HuH-7.5 (cell line): ENCODE measurements around the gene DAB1.

Source experiments
- DNase-seq: peaks from one replicate; pipeline ENCODE4 v3.0.0; 2011; ENCODE audit warnings: low spot score

Gene DAB1

DNA sequence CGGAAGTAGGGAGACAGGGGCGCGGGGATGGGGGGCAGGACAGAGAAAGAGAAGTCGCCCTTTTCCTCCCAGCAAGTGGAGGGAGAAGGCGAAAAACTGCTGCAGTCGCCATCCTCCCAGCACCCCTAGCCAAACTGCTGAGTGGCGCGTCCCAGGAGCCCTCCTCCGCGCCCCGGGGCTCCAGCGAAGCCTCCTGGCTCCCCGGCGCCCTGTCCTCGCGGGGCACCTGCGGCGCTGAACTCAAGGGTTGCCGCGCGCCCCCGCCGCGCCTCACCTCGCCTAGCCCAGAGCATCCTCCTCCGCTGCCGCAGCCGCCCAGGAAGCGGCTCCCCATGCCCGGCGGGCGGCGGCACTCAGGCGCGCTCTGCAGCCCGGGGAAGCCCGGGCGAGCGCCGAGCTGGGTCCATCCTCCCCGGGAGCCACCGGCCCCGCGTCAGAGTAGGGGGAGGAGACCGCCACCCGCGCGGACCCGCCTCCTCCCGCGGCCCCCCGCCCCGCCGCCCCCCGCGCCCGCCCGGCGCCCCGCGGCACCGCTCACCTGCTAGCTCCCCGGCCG lies at the start of gene DAB1:
TSS of gene DAB1 (minus strand) at position 405 of the 556 bp plus-strand sequence. CDS start 133,030 bp downstream, outside the sequence.
- DNase-seq: peak; percentile 46

DNA sequence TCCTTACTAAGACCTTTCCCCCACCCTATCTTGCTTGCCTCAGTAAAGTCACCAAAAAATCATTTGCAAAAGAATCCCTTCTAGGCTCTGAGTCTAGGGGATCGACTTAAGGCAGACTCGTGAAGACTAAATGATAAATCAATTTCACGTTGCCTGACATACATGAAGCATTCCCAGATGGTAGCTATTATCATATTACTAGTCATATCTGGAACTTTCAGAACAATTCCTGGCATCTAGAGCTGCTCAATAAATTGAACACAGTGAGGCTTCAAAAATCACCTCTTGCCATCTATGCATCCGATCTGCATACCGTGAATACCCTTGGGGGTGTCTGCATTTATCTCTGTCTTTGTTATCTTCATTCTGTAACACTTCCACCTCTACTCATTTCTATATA lies 49.6 kb upstream of the DAB1 start:
- no peak for DNase-seq

DNA sequence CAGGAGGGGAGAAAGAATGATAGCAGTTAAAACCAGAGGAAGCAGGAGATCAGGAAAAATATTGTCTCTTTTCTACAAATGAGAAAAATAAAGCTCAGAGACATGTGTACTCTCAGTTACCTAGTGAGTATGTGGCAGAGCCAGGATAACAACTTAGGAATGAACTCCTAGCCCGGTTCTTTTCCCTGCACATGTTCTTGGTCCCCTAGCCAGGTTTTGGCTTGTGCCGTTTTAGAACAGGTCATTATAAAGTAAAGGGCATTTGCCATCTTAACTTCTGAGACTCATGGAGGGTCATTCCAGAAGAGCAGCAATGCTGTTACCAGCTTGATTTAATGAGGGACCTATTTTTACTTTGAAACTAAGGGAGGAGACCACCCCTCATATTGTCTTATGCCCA lies 48.1 kb upstream of the DAB1 start:
- no peak for DNase-seq

DNA sequence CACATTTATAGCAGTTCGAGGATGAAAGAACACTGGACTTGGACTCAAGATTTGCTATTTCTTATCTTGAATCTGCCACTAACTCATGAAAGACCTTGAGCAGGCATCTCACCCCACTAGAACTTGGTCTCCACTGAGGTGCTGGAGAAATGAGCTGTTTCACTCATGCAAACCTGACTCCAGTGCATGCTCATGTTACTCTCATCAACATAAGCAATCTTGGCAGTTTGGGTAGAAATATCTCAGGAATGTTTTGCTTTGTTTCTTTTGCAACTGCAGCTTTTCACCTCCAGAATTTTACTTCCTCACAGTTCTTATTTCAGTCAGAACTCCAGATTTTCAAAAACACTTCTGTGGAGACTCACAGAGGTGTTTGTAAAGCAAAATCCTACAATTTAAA lies 46.2 kb upstream of the DAB1 start:
- no peak for DNase-seq

DNA sequence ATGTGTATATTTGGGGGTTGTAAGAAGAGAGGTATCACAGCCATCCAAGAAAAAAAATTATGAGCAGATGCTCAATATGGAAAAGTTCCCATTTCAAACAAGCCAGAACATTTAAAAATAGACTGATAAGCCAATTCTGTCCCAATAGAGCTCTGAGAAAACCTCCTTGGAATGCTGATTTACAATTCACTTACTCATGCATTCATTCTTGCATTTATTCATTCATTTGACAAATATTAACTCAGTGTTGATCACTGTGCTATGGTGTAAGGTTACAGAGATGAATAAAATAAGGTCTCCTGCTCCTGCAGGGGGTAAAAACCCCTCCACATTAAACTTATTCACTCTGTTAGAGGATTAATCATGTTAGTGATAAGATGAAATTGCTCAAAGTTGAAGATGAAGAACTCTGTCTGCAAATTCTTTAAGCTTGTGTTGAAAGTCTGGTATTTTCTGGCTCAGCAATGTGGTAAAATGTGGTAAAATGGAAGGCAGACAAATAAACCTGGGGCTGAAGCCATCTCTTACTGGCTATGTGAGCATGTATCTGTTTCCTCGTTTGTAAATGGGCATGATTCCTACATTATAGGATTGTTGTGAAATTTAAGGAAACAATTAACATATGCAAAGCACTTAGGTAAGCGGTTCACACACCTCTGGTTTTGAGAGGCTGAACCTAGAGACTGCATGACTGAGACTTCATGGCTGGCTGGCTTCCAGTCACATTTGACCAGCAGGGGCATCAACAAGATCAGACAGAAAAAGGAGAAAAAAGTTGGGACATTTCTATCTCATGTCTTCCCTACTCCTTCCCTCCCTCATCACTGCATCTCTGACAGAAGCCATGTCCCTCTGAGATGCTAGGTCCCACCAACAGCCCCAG lies 45.0 kb upstream of the DAB1 start:
- DNase-seq: no peak

DNA sequence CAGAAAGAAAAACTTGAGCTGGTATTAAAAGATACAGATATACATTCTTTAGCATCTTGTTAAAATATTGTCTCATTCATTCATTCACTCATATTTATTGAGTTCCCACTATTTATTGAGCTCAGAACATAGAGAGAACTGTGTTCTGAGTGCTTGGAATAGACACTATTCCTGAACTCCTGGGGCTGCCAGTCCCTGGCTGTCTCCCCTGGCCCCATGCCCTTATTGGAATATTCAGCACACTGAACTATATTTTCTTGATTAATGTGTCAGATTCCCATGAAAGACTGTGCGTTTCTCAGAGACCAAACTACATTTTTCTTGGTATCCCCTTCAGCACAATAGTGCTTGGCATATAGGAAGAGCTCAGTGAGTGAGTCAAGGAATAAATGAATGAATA lies 44.0 kb upstream of the DAB1 start:
- DNase-seq: no peak

DNA sequence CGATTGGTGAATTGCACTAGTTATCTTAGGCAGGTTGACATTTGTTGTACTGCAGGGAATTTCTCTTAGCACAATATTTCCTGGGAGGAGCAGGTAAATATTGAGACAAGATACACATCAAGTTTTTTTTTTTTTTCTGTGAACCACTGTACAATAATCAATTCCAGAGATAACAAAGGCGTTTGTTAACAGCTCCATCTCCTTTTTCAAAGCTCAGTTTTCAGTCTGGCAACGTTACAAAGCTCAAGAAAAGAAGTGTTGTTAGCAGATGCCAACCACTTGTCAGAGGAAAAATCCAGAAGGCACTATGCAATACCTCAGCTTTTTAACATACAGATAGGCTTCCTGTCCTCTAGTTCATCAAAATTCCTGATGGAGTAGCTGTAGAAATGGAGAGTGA lies 40.9 kb upstream of the DAB1 start:
- no peak for DNase-seq

DNA sequence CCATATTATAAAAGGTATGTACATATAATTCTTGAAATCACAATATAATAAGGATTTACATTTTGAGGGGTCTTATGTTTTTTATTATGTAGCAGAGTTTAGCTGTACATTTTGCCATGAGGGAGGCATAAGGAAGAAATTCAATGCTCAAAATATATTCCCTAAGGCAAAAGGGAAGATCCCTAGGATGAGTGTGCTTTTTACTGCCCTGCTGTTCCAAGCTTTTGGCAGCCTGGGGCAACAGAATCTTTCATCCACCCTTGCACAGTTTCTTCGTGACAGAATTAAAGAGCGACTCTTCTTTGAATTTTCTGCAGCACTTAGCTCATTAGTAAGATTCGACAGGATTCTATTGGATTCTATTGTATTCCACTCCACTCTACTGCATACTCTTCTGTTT lies 39.5 kb upstream of the DAB1 start:
- DNase-seq: no peak

DNA sequence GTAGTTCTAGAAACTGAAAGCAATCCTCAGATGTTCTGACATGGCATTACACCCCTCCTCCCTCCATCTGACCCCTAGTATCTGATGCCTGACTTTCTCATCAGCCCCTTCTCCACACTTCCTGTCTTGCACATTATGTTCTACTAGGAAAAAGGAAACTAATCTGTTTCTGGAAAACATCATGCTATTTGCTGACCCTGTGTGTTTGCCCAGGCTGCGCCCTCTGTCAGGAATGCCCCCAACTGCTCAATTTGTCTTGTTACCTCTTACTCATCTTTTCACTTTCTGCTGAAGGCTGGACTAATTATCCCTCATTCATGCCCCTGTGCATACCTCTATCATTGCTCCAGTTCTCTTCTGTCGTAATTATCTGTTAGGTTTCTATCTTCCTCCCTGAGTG lies 37.5 kb upstream of the DAB1 start:
- DNase-seq: no peak

DNA sequence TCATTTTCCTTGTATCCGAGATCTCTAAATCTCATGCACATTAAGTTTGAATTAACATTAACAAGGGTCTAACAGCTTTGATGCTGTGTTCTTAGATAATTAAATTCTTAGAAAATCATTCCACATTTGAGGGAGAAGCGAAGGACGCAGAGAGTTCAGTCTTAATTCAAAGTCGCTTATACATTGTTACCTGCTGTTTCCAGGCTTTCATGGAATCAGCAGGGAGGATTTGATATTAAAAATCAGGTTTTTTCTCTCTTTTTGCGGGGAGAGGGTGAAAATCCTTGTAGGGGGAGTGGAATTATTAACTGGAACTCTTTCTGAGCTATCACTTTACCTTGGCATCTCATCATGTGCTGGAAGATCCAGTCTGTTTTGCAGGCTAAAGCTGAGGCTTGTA lies 27.7 kb upstream of the DAB1 start:
- DNase-seq: no peak

DNA sequence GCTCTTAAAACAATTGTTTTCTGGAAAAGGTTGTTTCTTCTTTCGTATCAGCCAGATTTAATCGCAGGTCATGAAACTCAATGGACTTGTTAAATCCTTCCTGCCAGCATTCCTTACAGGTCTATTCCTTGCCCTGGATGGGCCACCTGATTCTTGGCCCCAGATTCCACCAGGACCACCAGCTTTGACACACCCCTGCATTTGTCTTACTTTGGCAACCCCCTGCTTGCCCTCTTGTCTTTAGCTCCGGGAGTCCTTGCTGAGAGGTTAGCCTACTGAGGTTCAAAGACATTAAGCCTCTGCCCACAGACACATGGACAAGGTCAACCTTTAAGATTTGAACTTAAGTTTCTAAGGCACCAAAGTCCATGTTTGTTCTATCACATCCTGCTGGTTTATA lies 27.1 kb upstream of the DAB1 start:
- DNase-seq: no peak

DNA sequence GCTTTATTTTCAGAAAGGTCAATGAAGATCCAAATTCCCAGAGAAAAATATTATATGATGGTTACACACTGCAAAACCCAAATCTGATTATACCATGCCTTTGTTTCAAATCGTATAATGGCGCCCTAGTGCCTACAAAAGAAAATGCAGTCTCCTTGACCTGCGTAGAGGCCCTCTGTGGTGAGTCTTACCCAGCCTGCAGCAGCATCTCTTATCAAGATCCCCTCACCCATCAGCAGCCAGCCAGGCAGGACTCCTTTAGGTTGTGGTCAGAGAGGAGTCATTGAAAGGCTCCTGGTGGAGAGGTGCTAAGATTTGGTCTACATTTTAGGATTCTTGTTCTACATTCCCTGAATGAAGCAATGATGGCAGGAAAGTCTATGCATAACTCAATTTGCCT lies 23.7 kb upstream of the DAB1 start:
- DNase-seq: no peak

DNA sequence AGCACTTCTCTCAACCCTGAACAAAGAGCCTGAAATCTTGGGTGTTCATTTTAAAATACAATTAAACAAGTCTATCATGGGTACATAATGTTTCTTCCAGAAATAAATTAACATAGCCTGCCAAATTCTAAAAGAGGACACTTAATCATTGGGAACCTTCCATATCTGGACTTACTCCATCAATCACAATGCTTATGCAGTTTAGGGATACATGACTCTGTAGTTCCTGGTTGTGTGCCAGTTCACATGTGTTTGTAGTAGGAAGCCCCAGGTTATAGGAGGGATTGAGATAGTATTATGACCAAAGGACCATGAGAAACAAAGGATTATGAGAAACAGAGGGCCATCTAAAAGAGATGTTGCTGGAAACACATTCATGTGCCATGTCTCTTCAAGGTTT lies 19.1 kb upstream of the DAB1 start:
- no peak for DNase-seq

DNA sequence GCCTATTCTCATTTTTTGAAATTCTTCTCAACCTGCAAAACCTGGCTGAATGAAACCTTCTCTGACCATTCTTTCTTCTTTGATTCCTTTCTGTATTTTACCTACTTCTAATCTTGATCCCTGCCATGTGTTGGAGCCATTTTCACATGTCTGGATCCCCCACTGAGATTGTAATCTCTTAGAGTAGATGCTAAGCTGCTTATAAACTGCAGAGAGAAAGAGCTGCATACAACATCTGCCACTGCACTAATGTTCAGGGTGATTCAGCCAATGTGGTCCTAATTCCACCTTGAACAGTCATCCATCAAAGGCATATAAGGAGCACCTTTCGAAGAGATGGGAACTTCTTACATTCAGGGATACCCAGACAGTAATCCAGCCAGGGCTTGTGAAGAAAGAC lies 16.2 kb upstream of the DAB1 start:
- no peak for DNase-seq

DNA sequence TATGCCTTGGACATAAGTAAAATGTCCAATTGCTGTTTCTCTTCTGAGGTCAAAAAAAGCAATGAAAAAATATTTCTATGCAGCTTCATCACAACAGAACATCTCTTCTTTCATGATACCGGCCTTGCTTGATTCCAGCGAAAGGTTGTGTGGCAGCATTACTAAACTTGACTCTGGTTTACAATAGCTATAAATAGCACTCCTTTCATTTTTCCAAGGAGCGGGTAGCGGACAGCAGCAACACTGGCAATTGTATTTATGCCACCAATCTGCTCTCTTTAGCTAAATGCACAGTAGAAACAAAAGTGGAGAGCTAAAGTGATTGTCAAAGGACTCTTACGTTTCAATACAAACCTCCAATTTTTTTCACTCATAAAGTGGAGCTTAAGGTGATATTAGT lies 7.5 kb upstream of the DAB1 start:
- DNase-seq: no peak

DNA sequence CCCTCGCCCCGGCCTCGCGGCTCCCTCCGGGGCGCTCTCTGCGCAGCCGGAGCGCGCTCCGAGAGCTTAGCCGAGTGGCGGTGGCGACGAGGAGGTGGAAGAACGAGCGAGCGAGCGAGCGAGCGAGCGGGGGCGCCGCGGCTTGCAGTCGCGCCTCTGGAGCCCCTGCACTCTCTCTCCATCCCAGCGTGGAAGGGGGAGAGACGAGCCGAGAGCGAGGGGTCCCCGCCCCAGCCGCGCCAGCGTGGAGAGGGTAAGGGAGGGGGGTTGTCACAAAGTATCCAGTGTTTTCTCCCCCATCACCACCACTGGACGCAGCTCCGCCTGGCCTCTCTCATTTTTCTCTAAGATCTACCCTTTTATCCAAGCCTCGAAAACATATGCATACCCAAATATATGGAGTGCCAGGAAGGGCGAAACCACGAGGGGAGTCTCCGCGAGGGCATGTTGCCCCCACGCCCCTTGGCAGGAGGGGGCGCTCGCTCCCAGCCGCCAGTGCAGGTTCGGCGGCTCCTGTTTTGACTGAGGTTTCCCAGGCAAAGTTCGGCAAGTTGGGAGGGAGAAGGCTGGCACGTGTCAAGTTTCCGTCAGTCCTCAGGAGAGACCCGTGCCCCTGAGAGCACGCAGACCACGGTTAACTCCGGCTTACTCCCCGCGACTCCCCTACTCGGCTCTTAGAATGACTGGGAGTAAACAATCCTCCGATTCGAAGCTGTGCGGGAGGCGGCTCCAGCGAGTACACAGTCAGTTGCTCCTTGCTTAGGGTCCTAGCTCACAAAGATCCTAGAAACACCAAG lies 569 bp upstream of the DAB1 start:
- peak; percentile 70 for DNase-seq

DNA sequence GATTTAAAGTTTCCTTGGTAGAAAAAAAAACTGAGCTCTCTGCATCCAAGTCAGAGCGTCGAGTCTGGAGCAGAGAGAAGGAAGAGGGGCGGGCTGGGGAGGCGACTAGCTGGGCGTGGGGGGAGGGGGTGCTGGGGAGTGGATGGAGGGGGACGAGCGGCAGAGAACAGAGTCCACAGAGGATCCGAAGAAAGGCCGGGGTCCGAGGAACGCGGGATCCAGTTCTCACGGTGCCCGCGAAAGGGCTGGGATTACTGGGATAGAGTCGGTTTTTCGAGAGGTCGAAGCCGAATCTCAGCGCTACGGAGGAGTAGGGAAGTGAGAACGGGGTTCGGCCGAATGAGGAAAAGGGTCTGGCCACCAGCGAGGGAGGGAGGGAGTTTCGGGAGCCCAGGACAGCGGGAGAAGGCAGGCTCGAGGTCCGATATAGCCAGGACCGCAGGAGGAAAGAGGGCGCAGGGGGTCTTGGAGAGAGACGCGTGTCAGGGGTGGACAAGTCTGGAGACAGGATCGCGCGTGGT lies 665 bp downstream of the DAB1 start:
- peak; percentile 47 for DNase-seq

DNA sequence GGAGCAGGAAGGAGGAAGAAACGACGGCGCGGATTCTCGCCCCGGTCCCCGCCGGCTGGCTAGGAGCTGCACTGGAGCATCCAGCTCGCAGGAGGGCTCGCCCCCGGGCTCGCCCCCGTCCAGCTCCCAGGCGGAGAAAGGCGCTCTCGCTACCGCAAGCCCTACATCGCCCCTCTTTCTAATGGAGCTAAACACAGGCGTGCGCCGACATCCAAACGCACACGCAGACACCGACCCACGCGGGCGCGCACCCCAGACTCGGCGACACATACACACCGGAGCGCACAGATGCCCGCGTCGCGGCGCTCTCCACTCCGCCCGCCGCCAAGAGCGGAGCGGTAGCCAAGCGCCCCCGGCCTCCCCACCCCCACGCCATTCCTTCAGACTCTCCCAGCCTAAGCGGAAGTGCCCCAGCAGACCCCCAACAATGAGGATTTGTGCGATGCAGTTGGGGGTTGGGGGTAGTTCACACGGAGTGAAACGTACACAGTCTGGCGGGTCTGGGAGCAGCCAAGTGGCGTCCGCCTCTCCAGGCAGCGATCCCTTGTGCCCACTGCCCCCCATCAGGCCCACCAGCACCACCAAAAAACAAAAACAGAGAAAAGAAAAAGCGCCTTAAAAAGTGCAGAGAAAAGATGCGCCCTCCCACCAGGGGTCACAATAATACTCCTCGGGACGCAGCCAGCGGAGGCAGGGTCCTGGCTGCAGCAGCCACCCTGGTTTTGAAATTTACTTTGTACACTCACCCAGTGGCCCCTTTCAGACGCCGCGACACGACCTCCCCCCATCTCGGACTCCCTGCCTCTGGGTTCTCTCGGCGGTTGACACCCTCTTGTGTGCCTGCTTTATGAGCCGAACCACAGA lies 1.4 kb downstream of the DAB1 start:
- peak; percentile 51 for DNase-seq

DNA sequence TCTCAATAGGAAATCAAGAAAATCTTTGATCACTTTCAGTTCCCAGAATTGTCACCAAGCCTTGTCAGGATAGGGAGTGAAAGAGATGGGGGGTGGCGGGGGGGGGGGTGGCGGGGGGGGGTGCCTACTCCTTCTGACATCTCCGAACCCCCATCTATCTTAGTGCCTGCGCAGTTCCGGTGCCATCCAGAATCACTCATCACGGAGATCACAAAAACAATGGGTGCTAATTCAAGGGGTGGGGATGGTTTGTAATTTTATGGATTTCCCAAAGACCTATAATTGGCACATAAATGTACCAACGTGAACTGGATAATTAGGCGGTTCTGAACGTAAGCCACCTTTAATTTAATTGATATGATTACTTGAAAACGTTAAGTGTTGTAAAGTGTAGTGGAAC lies 2.1 kb downstream of the DAB1 start:
- DNase-seq: no peak

DNA sequence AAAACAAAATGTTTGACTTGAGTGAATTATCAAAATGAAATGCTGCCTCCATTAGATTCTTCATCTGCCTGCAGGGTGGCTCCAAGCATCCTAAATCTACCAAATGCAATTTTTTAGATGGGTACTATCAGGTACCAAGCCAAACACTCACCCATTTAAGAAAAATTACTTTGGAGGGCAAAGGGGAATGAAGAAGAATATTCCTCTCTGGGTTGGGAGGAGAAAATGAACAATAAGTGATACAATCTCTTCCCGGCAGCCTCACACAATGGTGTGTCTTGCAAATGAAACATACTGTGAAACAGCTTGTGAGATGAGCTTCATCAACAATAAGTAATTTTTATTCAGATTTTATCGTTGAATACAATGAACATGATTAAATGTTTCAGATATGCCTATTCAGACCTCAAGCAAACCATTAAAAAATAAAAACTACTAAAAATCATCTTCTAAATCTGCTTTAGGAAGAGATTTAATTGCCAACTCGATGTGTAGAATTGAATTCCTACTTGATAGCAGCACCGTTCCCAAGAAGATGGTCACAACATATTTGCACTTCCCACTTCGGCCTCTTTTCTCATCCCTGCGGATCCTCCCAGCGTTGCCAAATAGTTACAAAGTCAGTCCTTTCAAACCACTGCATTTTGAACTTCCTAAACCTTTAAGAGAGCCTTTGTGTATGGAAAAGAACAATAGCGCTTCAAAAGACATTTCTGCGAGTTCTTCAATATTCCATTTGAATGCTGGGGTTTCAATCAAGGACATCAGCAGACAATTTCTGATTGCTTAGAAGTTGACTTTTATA lies 2.7 kb downstream of the DAB1 start:
- no peak for DNase-seq

DNA sequence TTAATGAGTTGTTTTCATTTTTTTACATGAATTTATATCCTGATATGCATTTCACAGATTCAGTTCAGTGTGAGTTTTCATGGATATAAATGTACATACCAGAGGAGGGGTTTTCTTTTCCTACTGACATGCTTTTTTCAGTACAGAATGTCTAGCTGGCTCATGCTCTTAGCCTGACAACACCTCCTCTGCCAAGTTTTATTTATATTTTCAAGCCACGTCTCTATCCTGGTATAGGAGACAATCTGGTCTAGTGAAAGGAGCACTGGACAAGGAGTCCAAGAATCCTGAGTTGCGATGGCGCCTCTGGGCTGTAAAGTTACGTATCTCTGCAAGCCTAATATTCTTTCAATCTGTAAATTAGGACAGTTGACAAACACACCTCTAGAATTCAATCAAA lies 4.9 kb downstream of the DAB1 start:
- DNase-seq: no peak
